Nephron progenitor cell (in vitro differentiated cells): ENCODE data around the gene C5orf46.

Experiments used
- DNase-seq: peaks from one replicate; pipeline ENCODE4 v3.0.0; 2021
- H3K27ac Mint-ChIP-seq: 2 replicates; pipeline ENCODE4 v1.8.0; 2021; ENCODE audit warnings: mild to moderate bottlenecking, moderate library complexity, mixed read lengths
- H3K27me3 Mint-ChIP-seq: 2 replicates; pipeline ENCODE4 v1.8.0; 2021; ENCODE audit warnings: mild to moderate bottlenecking, low read depth, mixed read lengths; ENCODE audit not compliant: poor library complexity
- H3K36me3 Mint-ChIP-seq: 2 replicates; pipeline ENCODE4 v1.8.0; 2021; ENCODE audit warnings: low read depth, mixed read lengths
- H3K4me1 Mint-ChIP-seq: 2 replicates; pipeline ENCODE4 v1.8.0; 2021; ENCODE audit warnings: mixed read lengths
- H3K4me3 Mint-ChIP-seq: 2 replicates; pipeline ENCODE4 v1.8.0; 2021; ENCODE audit warnings: mild to moderate bottlenecking, moderate library complexity, mixed read lengths
- H3K9me3 Mint-ChIP-seq: 2 replicates; pipeline ENCODE4 v1.8.0; 2021; ENCODE audit warnings: mild to moderate bottlenecking, moderate library complexity, mixed read lengths
- CTCF ChIP-seq: fragments of 200-600 bp; sonication (generic); IDR thresholded peaks from 2 replicates; pipeline ENCODE4 v1.5.0; 2021; ENCODE audit warnings: antibody characterized with exemption

Gene C5orf46

GRCh38 chr5:147869112-147869511, 37.2 kb downstream of the C5orf46 start:
- H3K4me1 Mint-ChIP-seq = peaks cover 6% of the 10 kb centered on the region
- H3K4me3 Mint-ChIP-seq = no peak overlapping the region
- no peak for TF ChIP-seq CTCF
- H3K36me3 Mint-ChIP-seq = no peaks in the 10 kb centered on the region
- H3K27me3 Mint-ChIP-seq = peaks cover 47% of the 10 kb centered on the region
- peaks cover 5% of the 10 kb centered on the region for H3K9me3 Mint-ChIP-seq
- no peak overlapping the region for H3K27ac Mint-ChIP-seq
- DNase-seq = no peak

DNA sequence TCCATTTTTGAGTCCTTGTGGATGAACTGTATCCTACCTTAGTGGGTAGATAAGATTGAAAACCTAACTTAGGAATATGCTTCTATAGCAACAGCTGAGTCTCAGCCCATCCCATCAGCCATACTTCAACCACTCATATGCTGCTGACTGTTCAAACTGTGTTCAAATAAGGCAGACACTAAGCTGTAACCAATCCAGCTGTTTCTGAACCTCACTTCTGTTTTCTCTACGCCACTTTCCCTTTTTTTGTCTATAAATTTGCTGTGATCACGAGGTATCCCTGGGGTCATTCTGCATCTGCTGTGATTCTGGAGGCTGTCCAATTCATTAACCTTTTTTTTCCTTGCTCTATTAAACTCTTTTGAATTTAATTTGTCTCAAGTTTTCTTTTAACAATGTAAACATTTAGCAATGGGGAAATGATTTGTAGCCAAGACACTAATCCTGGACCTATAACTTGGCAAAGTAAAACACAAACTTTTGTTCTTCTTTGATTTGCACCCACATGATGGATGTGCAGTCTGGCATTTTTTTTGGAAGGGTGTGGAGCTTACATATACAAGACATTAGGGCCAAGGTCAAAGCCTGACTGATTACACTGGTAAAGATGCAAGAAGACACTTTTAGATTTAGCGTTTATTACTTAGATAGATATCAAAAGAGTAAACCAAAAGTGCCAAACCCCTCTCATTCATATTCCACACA, 42.7 kb downstream of the C5orf46 start:
- Mint-ChIP-seq H3K4me3 (no peak overlapping the region), H3K9me3 (no peaks in the 10 kb centered on the region), H3K4me1 (no peaks in the 10 kb centered on the region), H3K27ac (no peak overlapping the region), H3K36me3 (no peaks in the 10 kb centered on the region), H3K27me3 (peaks cover 5% of the 10 kb centered on the region)
- no peak for DNase-seq
- TF ChIP-seq CTCF = no peak

DNA sequence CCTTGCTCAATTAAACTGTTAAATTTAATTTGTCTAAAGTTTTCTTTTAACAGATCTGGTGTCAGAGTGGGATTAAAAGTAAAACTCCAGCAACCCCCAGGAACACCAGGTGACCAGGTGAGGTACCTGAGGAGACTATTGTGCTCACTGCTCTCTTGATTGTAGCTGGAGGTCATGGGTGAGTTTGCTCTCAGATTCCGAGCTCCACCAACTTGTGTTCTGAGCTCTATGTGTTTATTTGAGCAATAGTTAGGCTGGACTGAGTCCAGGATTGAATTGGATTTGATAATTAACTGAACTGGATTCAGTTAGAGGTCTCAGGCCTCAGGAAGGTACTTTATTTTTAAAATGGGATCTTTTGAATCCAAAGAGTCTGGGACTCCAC, 45.7 kb downstream of the C5orf46 start:
- H3K27me3 Mint-ChIP-seq = peaks cover 4% of the 10 kb centered on the region
- H3K27ac Mint-ChIP-seq = no peak overlapping the region
- H3K4me3 Mint-ChIP-seq = no peak overlapping the region
- no peaks in the 10 kb centered on the region for H3K9me3 Mint-ChIP-seq
- no peak for DNase-seq
- H3K36me3 Mint-ChIP-seq = no peaks in the 10 kb centered on the region
- no peak for TF ChIP-seq CTCF
- no peaks in the 10 kb centered on the region for H3K4me1 Mint-ChIP-seq

DNA sequence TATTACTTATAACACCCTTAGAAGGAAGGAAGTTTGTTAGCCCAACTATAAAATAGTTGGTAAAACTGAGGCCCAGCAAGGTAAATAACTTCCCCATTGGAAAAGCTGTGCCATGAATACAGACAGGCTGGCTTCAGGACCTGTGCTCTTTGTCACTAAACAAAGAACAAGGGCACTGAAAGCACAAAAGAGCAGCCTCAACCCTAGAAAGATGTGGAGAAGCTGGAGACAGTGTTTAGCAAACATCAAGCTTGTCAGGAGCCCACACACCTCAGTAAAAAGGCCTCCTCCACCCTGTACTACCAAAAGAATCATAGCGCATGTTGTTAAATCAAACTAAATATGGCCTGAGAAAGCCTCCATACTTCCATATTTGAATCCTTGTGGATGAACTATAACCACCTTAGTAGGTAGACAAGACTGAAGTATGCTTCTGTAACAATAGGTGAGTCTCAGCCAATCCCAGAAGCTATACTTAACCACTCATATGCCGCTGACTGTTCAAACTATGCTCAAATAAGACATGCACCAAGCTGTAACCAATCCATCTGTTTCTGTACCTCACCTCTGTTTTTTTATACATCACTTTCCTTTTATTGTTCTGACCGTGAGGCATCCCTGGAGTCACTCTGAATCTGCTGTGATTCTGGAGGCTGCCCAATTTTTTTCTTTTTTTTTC, 46.2 kb downstream of the C5orf46 start:
- Mint-ChIP-seq H3K4me3 (no peak overlapping the region), H3K9me3 (no peaks in the 10 kb centered on the region), H3K27me3 (peaks cover 4% of the 10 kb centered on the region), H3K36me3 (no peaks in the 10 kb centered on the region), H3K4me1 (no peaks in the 10 kb centered on the region), H3K27ac (no peak overlapping the region)
- DNase-seq = no peak
- TF ChIP-seq CTCF = no peak

DNA sequence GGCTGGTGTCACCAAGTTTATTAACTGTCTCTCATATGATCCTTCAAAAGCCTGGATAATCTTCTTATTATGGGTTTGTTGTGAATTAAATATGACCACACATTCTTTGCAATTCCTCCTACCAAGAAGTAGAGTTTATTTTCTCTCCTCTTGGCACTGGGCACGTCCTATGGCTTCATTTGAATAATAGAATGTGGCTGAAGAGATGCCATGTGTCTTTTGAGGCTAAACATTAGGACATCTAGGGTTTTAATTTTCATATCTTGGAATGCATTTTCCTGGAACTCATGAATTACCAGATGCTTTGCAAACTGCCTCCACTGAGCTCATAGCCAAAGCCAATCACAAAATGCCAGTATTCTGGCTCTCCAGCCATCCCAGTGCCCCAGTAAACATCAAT, 47.8 kb downstream of the C5orf46 start:
- no peak for TF ChIP-seq CTCF
- Mint-ChIP-seq H3K27me3 (peaks cover 4% of the 10 kb centered on the region), H3K4me3 (no peak overlapping the region), H3K27ac (no peak overlapping the region), H3K9me3 (no peaks in the 10 kb centered on the region), H3K4me1 (no peaks in the 10 kb centered on the region), H3K36me3 (no peaks in the 10 kb centered on the region)
- DNase-seq = no peak
